DND-41 (cell line): ENCODE measurements around the gene SART1.
"Not testable (repeated sequence)": the region's sequence is repeated elsewhere in the genome, so short reads cannot be mapped to it uniquely, and the experiment has no call there.

Experiments
- ATAC-seq: fragments of 200-7000 bp; cut with Tn5 transposase; 3 replicates; pipeline ENCODE4 v1.9.1; 2021; ENCODE audit warnings: low read depth; ENCODE audit not compliant: insufficient read depth
- DNase-seq: peaks from one replicate; pipeline ENCODE4 v3.0.0-alpha.2; 2020
- H2AFZ ChIP-seq: 2 replicates; pipeline ENCODE4 v1.6.0; 2012; ENCODE audit warnings: low read depth, low read length
- H3K27ac ChIP-seq: 2 replicates; pipeline ENCODE4 v1.5.1; 2012; ENCODE audit warnings: low read length, inconsistent platforms
- H3K27me3 ChIP-seq: fragments of 200-600 bp; sonication (generic); 2 replicates; pipeline ENCODE4 v1.6.0; 2012; ENCODE audit warnings: low read length, mild to moderate bottlenecking, inconsistent platforms; ENCODE audit not compliant: insufficient read depth, poor library complexity
- H3K36me3 ChIP-seq: 2 replicates; pipeline ENCODE4 v1.5.1; 2012; ENCODE audit warnings: low read length, inconsistent platforms; ENCODE audit not compliant: insufficient read depth
- H3K4me1 ChIP-seq: 2 replicates; pipeline ENCODE4 v1.5.1; 2012; ENCODE audit warnings: mild to moderate bottlenecking, low read length; ENCODE audit not compliant: insufficient read depth
- H3K4me2 ChIP-seq: 2 replicates; pipeline ENCODE4 v1.6.0; 2012; ENCODE audit warnings: mild to moderate bottlenecking, moderate library complexity, low read length, inconsistent platforms; ENCODE audit not compliant: insufficient read depth
- H3K4me3 ChIP-seq, 2 experiments: fragments of 200-600 bp in 1 of 2; shearing (Covaris generic) in 1 of 2; 2 replicates each; pipeline ENCODE4 v1.5.1; 2012 to 2016; ENCODE audit warnings: inconsistent platforms in 2 of 2, low read length in 2 of 2, mild to moderate bottlenecking in 2 of 2, low read depth in 1 of 2, moderate library complexity in 1 of 2
- H3K79me2 ChIP-seq: 2 replicates; pipeline ENCODE4 v1.6.0; 2012; ENCODE audit warnings: low read length, inconsistent platforms; ENCODE audit not compliant: insufficient read depth
- H3K9ac ChIP-seq: 2 replicates; pipeline ENCODE4 v1.6.0; 2012; ENCODE audit warnings: low read depth, mild to moderate bottlenecking, inconsistent platforms, low read length, moderate library complexity
- H3K9me3 ChIP-seq: 2 replicates; pipeline ENCODE4 v1.5.1; 2012; ENCODE audit warnings: low read length, moderate library complexity, mild to moderate bottlenecking, inconsistent platforms; ENCODE audit not compliant: insufficient read depth, severe bottlenecking
- H4K20me1 ChIP-seq: 2 replicates; pipeline ENCODE4 v1.6.0; 2012; ENCODE audit warnings: low read length; ENCODE audit not compliant: insufficient read depth
- EZH2 ChIP-seq: IDR thresholded peaks from 3 replicates; pipeline ENCODE4 v1.6.1; 2012; ENCODE audit warnings: borderline replicate concordance, low read depth, mild to moderate bottlenecking, moderate library complexity, low read length, inconsistent platforms; ENCODE audit not compliant: severe bottlenecking
- TF ChIP-seq, protein P1 (sequence below): IDR thresholded peaks from 2 replicates; pipeline ENCODE4 v1.5.1; 2012; ENCODE audit warnings: borderline replicate concordance, low read length, moderate library complexity, mild to moderate bottlenecking; ENCODE audit not compliant: poor library complexity, severe bottlenecking; ENCODE audit errors: extremely low read depth

Gene SART1

DNA sequence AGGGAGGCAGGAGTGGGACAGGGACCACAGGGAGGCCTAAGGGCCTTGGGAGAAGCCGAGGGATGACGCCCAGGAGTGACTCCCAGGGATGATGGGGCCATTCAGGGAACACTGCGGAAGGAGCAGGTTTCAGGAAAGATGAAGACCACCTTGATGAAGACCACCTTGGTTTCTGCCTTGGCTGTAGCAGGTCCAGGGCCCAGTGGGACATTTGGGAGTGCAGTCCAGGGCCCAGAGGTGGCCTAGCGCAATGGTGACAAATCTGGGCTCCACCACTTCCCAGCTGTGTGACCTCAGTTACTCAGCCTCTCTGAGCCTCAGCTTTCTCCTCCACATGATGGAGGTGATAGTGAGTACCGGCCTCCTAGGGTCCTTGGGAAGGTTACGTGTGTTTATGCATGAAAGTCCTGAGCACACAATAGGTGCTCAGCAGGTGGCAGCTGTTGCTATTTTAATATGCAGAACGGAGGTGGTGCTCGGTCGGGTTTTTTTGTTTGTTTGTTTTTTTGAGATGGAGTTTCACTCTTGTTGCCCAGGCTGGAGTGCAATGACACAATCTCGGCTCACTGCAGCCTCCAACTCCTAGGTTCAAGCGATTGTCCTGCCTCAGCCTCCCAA lies 15.5 kb upstream of the SART1 start:
- no peak overlapping the region for H3K4me3 ChIP-seq
- H3K79me2 ChIP-seq: no peaks in the 10 kb centered on the region
- ATAC-seq (no peak), DNase-seq (no peak)
- H3K9me3 ChIP-seq: no peaks in the 10 kb centered on the region
- no peaks in the 10 kb centered on the region for H4K20me1 ChIP-seq
- H3K9ac ChIP-seq: no peak overlapping the region
- no peak overlapping the region for H3K4me2 ChIP-seq
- TF ChIP-seq, protein P1, sequence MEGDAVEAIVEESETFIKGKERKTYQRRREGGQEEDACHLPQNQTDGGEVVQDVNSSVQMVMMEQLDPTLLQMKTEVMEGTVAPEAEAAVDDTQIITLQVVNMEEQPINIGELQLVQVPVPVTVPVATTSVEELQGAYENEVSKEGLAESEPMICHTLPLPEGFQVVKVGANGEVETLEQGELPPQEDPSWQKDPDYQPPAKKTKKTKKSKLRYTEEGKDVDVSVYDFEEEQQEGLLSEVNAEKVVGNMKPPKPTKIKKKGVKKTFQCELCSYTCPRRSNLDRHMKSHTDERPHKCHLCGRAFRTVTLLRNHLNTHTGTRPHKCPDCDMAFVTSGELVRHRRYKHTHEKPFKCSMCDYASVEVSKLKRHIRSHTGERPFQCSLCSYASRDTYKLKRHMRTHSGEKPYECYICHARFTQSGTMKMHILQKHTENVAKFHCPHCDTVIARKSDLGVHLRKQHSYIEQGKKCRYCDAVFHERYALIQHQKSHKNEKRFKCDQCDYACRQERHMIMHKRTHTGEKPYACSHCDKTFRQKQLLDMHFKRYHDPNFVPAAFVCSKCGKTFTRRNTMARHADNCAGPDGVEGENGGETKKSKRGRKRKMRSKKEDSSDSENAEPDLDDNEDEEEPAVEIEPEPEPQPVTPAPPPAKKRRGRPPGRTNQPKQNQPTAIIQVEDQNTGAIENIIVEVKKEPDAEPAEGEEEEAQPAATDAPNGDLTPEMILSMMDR: no peak
- TF ChIP-seq EZH2: no peak
- H3K36me3 ChIP-seq: no peaks in the 10 kb centered on the region
- no peaks in the 10 kb centered on the region for H3K27me3 ChIP-seq
- H3K27ac ChIP-seq: no peak overlapping the region
- H2AFZ ChIP-seq: no peak overlapping the region
- H3K4me1 ChIP-seq: no peaks in the 10 kb centered on the region

DNA sequence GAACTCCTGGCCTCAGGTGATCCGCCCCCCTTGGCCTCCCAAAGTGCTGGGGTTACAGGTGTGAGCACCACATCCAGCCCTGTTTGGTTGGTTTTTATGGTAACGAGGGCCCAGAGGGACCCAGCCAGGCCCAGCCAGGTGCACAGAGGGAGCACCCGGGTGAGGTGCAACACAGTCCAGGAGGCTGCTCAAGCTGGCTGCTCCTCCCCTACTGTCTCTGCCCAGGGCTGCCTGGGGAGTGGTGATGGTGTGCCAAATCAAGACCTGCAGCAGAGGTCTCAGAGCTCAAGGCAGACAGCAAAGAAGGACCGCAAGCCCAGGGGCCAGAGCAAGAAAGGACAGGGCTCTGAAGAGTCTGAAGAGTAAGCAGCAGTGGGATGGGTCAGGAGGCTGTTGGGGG lies 14.9 kb upstream of the SART1 start:
- Histone ChIP-seq H3K79me2 (no peaks in the 10 kb centered on the region), H3K27me3 (no peaks in the 10 kb centered on the region), H3K4me3 (no peak overlapping the region), H4K20me1 (no peaks in the 10 kb centered on the region), H3K27ac (no peak overlapping the region), H2AFZ (no peak overlapping the region), H3K36me3 (no peaks in the 10 kb centered on the region), H3K9me3 (no peaks in the 10 kb centered on the region), H3K9ac (no peak overlapping the region), H3K4me2 (no peak overlapping the region), H3K4me1 (no peaks in the 10 kb centered on the region)
- TF ChIP-seq, protein P1: no peak
- no peak for TF ChIP-seq EZH2
- no peak for DNase-seq
- no peak for ATAC-seq

DNA sequence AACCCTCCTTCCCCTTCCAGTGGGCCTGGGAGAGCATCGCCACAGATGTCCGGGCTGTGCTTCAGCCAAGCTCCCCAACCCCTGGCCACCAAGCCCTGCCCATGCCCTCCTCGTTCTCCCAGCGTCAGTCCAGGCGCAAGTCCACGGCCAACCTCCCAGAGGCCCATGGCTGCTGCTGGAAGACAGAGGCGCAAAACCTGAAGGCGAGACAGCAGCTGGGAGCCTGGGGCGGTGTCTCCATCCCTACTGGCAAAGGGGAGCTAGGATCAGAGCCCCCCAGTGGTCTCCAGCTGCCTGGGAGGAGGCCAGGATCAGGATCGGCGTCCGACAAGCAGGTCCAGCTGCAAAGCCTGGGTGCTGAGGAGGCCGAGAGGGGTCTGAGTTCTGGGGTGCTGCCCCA lies 14.4 kb upstream of the SART1 start:
- no peak overlapping the region for H3K4me3 ChIP-seq
- TF ChIP-seq, protein P1: no peak
- no peak for TF ChIP-seq EZH2
- H3K27me3 ChIP-seq: no peaks in the 10 kb centered on the region
- no peak overlapping the region for H3K9ac ChIP-seq
- DNase-seq: no peak
- H3K79me2 ChIP-seq: no peaks in the 10 kb centered on the region
- ATAC-seq: no peak
- H2AFZ ChIP-seq: no peak overlapping the region
- H3K4me2 ChIP-seq: no peak overlapping the region
- no peaks in the 10 kb centered on the region for H4K20me1 ChIP-seq
- no peaks in the 10 kb centered on the region for H3K36me3 ChIP-seq
- no peaks in the 10 kb centered on the region for H3K9me3 ChIP-seq
- H3K4me1 ChIP-seq: no peaks in the 10 kb centered on the region
- no peak overlapping the region for H3K27ac ChIP-seq

DNA sequence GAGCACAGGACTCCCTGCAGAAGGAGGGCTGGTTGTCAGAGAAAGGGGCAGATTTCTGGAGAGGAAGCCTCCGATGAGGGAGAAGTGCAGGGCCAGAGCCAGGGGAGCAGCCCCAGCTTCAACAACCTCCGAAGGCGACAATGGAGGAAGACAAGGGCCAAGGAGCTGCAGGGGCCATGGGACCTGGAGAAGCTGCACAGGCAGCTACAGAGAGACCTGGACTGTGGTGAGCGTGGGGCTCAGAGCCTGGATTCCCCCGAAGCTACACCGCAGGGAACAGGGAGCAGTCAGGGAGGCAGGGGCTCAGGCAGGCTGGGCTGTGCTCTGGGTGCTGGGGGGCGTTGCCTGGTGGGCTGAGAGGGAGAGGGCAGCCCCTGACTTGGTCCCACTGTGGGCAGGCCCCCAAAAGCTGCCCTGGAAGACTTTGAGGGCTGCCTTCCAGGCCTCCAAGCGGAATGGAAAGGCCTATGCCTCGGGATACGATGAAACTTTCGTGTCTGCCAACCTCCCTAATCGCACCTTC lies 13.9 kb upstream of the SART1 start:
- Histone ChIP-seq H3K4me3 (no peak overlapping the region), H3K27me3 (no peaks in the 10 kb centered on the region), H2AFZ (no peak overlapping the region), H4K20me1 (no peaks in the 10 kb centered on the region), H3K79me2 (no peaks in the 10 kb centered on the region), H3K9ac (no peak overlapping the region), H3K4me2 (no peak overlapping the region), H3K36me3 (no peaks in the 10 kb centered on the region), H3K27ac (no peak overlapping the region), H3K9me3 (no peaks in the 10 kb centered on the region), H3K4me1 (no peaks in the 10 kb centered on the region)
- DNase-seq (no peak), ATAC-seq (no peak)
- TF ChIP-seq EZH2: no peak
- TF ChIP-seq, protein P1: no peak

DNA sequence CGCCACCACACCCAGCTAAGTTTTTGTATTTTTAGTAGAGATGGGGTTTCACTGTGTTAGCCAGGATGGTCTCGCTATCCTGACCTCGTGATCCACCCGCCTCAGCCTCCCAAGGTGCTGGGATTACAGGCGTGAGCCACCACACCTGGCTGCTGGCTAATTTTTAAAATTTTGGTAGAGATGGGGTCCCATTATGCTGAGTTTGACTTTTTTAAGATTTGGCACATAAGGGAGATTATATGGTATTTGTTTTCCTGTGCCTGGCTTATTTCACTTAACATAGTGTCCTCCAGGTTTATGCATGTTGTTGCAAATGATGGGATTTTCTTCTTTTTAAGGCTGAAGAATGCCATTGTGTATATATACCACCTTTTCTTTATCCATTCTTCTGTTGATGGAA lies 10.8 kb upstream of the SART1 start:
- not testable (repeated sequence) for DNase-seq, H3K27me3 ChIP-seq, H4K20me1 ChIP-seq, H3K9ac ChIP-seq, H2AFZ ChIP-seq, H3K27ac ChIP-seq, H3K9me3 ChIP-seq, H3K4me2 ChIP-seq, H3K36me3 ChIP-seq, H3K4me3 ChIP-seq, H3K4me1 ChIP-seq, ATAC-seq, H3K79me2 ChIP-seq
